Right lobe of liver (tissue), 4 donors: ENCODE data around the gene TYMS.

Source experiments
- CTCF ChIP-seq, 4 donors: fragments of 200-600 bp in 3 of 4; fragments of 450-650 bp in 1 of 4; IDR thresholded peaks; one replicate each; pipeline versions ENCODE4 v1.5.1 to v1.8.0; 2016 to 2022; ENCODE audit warnings: antibody characterized with exemption in 4 of 4, mild to moderate bottlenecking in 2 of 4
- POLR2A ChIP-seq: fragments of 450-650 bp; IDR thresholded peaks from one replicate; pipeline ENCODE4 v1.6.1; 2017; ENCODE audit warnings: antibody characterized with exemption, mild to moderate bottlenecking
- donor health status: DM: no; HTN: no; CAD: no.
- donor health status: DM: no; HTN: no; CAD: no.
- donor health status: DM: no; HTN: yes; CAD: no.

- TF ChIP-seq CTCF (IDR thresholded peaks at IDR 0.05) (no peak), POLR2A (no peak)
Measured at GRCh38 chr18:717003-717402, 59.5 kb downstream of the TYMS start.
